ENCODE data around the gene PSMG4. TPM values are rescaled to one million over a fixed set of nuclear protein-coding genes. Genes with fewer than 3 reads are reported as not detected.

The PSMG4 gene
- total and polyA plus RNA-seq, 9 of the 15 experiments (the other 6 are each of a cell fraction or from before 2014, with no cell fraction given), result 12.9 to 185 (median 52.0) TPM

GRCh38 chr6:3209114-3210023 is 49.4 kb upstream of the PSMG4 start (continued):
- TF ChIP-seq ZNF668 (CRISPR knock-in tag; IDR thresholded peaks at IDR 0.05) (0 out of 2 replicates have a peak, but pooled peaks have one; percentile 5), GATAD2B (IDR thresholded peaks at IDR 0.05; ENCODE audit: borderline replicate concordance) (peak; percentile 52; the same call in 1 of the 2 replicates), TCF7 (IDR thresholded peaks at IDR 0.05; ENCODE audit: borderline replicate concordance) (no peak), ZNF551 (CRISPR knock-in tag; IDR thresholded peaks at IDR 0.05) (no peak), ARNT (IDR thresholded peaks at IDR 0.05) (peak; percentile 14 to 55; a peak in 1 of 4 replicates), ZBTB5 (IDR thresholded peaks at IDR 0.05) (no peak), NCOA6 (IDR thresholded peaks at IDR 0.05) (no peak), NR2C1 (IDR thresholded peaks at IDR 0.05) (peak; percentile 79), NR2C1 (tag; IDR thresholded peaks at IDR 0.05) (peak; percentile 66), THRAP3 (IDR thresholded peaks at IDR 0.05; ENCODE audit: borderline replicate concordance) (no peak), CTBP1 (IDR thresholded peaks at IDR 0.05; ENCODE audit: borderline replicate concordance) (peak; percentile 89), FOXA3 (CRISPR knock-in tag; conservative IDR thresholded peaks at IDR 0.05 in 1 of 2, IDR thresholded peaks at IDR 0.05 in 1 of 2) (no peak), CREB1 (IDR thresholded peaks at IDR 0.05) (peak; percentile 51; the same call in 1 of the 2 replicates), CREB1 (CRISPR knock-in tag; IDR thresholded peaks at IDR 0.05) (peak; percentile 70; the same call in 1 of the 2 replicates), NEUROD1 (IDR thresholded peaks at IDR 0.05; ENCODE audit: borderline replicate concordance, low read depth, low read length, partially characterized antibody) (no peak), CTCFL (IDR thresholded peaks at IDR 0.05; ENCODE audit: borderline replicate concordance, insufficient read depth, low read depth, low read length, poor library complexity, severe bottlenecking) (no peak), ZNF695 (CRISPR knock-in tag; IDR thresholded peaks at IDR 0.05) (no peak), ZEB2 (IDR thresholded peaks at IDR 0.05) (peak; percentile 65), ZNF12 (CRISPR knock-in tag; IDR thresholded peaks at IDR 0.05) (peak; percentile 99), ZBTB7A (IDR thresholded peaks at IDR 0.05; ENCODE audit: borderline replicate concordance, control insufficient read depth, low read depth, low read length) (no peak), NR4A1 (CRISPR knock-in tag; IDR thresholded peaks at IDR 0.05) (no peak), NR4A1 (tag; IDR thresholded peaks at IDR 0.05) (peak; percentile 93), ZNF41 (CRISPR knock-in tag; conservative IDR thresholded peaks at IDR 0.05) (peak; percentile 53; the same call in 1 of the 2 replicates), TEAD4 (IDR thresholded peaks at IDR 0.05; ENCODE audit: low read length) (0 out of 2 replicates have a peak, but pooled peaks have one; percentile 3), TEAD4 (CRISPR knock-in tag; IDR thresholded peaks at IDR 0.05; ENCODE audit: borderline replicate concordance) (no peak), POLR2A (conservative IDR thresholded peaks at IDR 0.05) (peak; percentile 47; the same call in 1 of the 2 replicates), SMARCA5 (IDR thresholded peaks at IDR 0.05) (0 out of 2 replicates have a peak, but pooled peaks have one; percentile 52), ZNF174 (CRISPR knock-in tag; IDR thresholded peaks at IDR 0.05) (no peak)
